Activated T-cell treated with anti-CD3 and anti-CD28 coated beads, Interleukin-2, amount 50 U/mL, for 24 hours (primary cell): ENCODE results near the gene KIFC1.

Source experiments
- DNase-seq: peaks from one replicate; pipeline ENCODE4 v3.0.0-alpha.2; 2020
- H3K27ac Mint-ChIP-seq: 2 replicates; pipeline ENCODE4 v1.8.0; 2020; ENCODE audit warnings: mild to moderate bottlenecking, mixed read lengths
- H3K27me3 Mint-ChIP-seq: 2 replicates; pipeline ENCODE4 v1.8.0; 2020; ENCODE audit warnings: mixed read lengths
- H3K36me3 Mint-ChIP-seq: 2 replicates; pipeline ENCODE4 v1.8.0; 2020; ENCODE audit warnings: low read depth, mixed read lengths
- H3K4me1 Mint-ChIP-seq: 2 replicates; pipeline ENCODE4 v1.8.0; 2020; ENCODE audit warnings: low read depth, mixed read lengths
- H3K4me3 Mint-ChIP-seq: 2 replicates; pipeline ENCODE4 v1.8.0; 2020; ENCODE audit warnings: mild to moderate bottlenecking, moderate library complexity, mixed read lengths
- H3K9me3 Mint-ChIP-seq: 2 replicates; pipeline ENCODE4 v1.8.0; 2020; ENCODE audit warnings: mixed read lengths

Gene KIFC1

GRCh38 chr6:33412140-33413009 lies 20.8 kb downstream of the KIFC1 start:
- DNase-seq: no peak
- peak overlapping the region; percentile 81 for H3K4me3 Mint-ChIP-seq
- no peaks in the 10 kb centered on the region for H3K27me3 Mint-ChIP-seq
- peaks cover 79% of the 10 kb centered on the region for H3K36me3 Mint-ChIP-seq
- no peaks in the 10 kb centered on the region for H3K9me3 Mint-ChIP-seq
- H3K4me1 Mint-ChIP-seq: peaks cover 66% of the 10 kb centered on the region
- H3K27ac Mint-ChIP-seq: peak overlapping the region; percentile 99

- no peak for DNase-seq
- Mint-ChIP-seq H3K9me3 (no peaks in the 10 kb centered on the region), H3K27ac (peak overlapping the region; percentile 99), H3K4me1 (peaks cover 71% of the 10 kb centered on the region), H3K36me3 (peaks cover 74% of the 10 kb centered on the region), H3K27me3 (no peaks in the 10 kb centered on the region), H3K4me3 (no peak overlapping the region)
These were observed 21.9 kb downstream of the KIFC1 start for GRCh38 chr6:33413241-33414120.

GRCh38 chr6:33414592-33415271 lies 23.1 kb downstream of the KIFC1 start:
- Mint-ChIP-seq H3K36me3 (peaks cover 63% of the 10 kb centered on the region), H3K27me3 (no peaks in the 10 kb centered on the region), H3K9me3 (no peaks in the 10 kb centered on the region), H3K4me3 (no peak overlapping the region), H3K4me1 (peaks cover 77% of the 10 kb centered on the region), H3K27ac (peak overlapping the region; percentile 99)
- DNase-seq: no peak

- DNase-seq: no peak
- peaks cover 61% of the 10 kb centered on the region for H3K36me3 Mint-ChIP-seq
- no peaks in the 10 kb centered on the region for H3K27me3 Mint-ChIP-seq
- peak overlapping the region; percentile 96 for H3K4me3 Mint-ChIP-seq
- H3K4me1 Mint-ChIP-seq: peaks cover 76% of the 10 kb centered on the region
- no peaks in the 10 kb centered on the region for H3K9me3 Mint-ChIP-seq
- peak overlapping the region; percentile 99 for H3K27ac Mint-ChIP-seq
These were observed 24.2 kb downstream of the KIFC1 start for GRCh38 chr6:33415831-33416230.

- Mint-ChIP-seq H3K4me1 (peaks cover 78% of the 10 kb centered on the region), H3K4me3 (peak overlapping the region; percentile 96), H3K27ac (peak overlapping the region; percentile 99), H3K27me3 (no peaks in the 10 kb centered on the region), H3K9me3 (no peaks in the 10 kb centered on the region), H3K36me3 (peaks cover 57% of the 10 kb centered on the region)
- no peak for DNase-seq
These were observed 24.9 kb downstream of the KIFC1 start for GRCh38 chr6:33416386-33417127.

GRCh38 chr6:33417128-33417902 lies 25.7 kb downstream of the KIFC1 start:
- peak overlapping the region; percentile 96 for H3K4me3 Mint-ChIP-seq
- H3K9me3 Mint-ChIP-seq: no peaks in the 10 kb centered on the region
- peaks cover 75% of the 10 kb centered on the region for H3K4me1 Mint-ChIP-seq
- no peaks in the 10 kb centered on the region for H3K27me3 Mint-ChIP-seq
- peak overlapping the region; percentile 99 for H3K27ac Mint-ChIP-seq
- no peak for DNase-seq
- H3K36me3 Mint-ChIP-seq: peaks cover 54% of the 10 kb centered on the region

- H3K4me3 Mint-ChIP-seq: peak within 1 kb of the TSS; percentile 96
- peaks cover 68% of the 10 kb centered on the region for H3K4me1 Mint-ChIP-seq
- no peaks in the 10 kb centered on the region for H3K9me3 Mint-ChIP-seq
- peak; percentile 97 for DNase-seq
- H3K27me3 Mint-ChIP-seq: no peaks in the 10 kb centered on the region
- peak within 1 kb of the TSS; percentile 99 for H3K27ac Mint-ChIP-seq
- H3K36me3 Mint-ChIP-seq: peaks cover 46% of the 10 kb centered on the region
These were observed 26.5 kb downstream of the KIFC1 start, which contains the start of gene CUTA for GRCh38 chr6:33417903-33418689. CUTA (minus strand) TSS chr6:33418107; CDS start chr6:33418000, 107 bp downstream.

GRCh38 chr6:33418690-33419291 lies 27.2 kb downstream of the KIFC1 start:
- Mint-ChIP-seq H3K9me3 (no peaks in the 10 kb centered on the region), H3K36me3 (peaks cover 39% of the 10 kb centered on the region), H3K27me3 (no peaks in the 10 kb centered on the region), H3K4me1 (peaks cover 65% of the 10 kb centered on the region), H3K4me3 (peak overlapping the region; percentile 96), H3K27ac (peak overlapping the region; percentile 99)
- peak; percentile 60 for DNase-seq

GRCh38 chr6:33419580-33420490 lies 28.2 kb downstream of the KIFC1 start, which contains the start of gene SYNGAP1:
SYNGAP1 (plus strand) TSS chr6:33420065; CDS start chr6:33420265, 200 bp downstream.
- DNase-seq: peak; percentile 70
- peak within 1 kb of the TSS; percentile 96 for H3K4me3 Mint-ChIP-seq
- peaks cover 29% of the 10 kb centered on the region for H3K36me3 Mint-ChIP-seq
- peaks cover 68% of the 10 kb centered on the region for H3K4me1 Mint-ChIP-seq
- no peaks in the 10 kb centered on the region for H3K27me3 Mint-ChIP-seq
- H3K9me3 Mint-ChIP-seq: no peaks in the 10 kb centered on the region
- peak within 1 kb of the TSS; percentile 99 for H3K27ac Mint-ChIP-seq

GRCh38 chr6:33420491-33421343 lies 29.1 kb downstream of the KIFC1 start:
- peaks cover 25% of the 10 kb centered on the region for H3K36me3 Mint-ChIP-seq
- no peak for DNase-seq

GRCh38 chr6:33421344-33421643 lies 29.7 kb downstream of the KIFC1 start:
- no peaks in the 10 kb centered on the region for H3K9me3 Mint-ChIP-seq
- H3K4me1 Mint-ChIP-seq: peaks cover 63% of the 10 kb centered on the region
- H3K4me3 Mint-ChIP-seq: no peak overlapping the region
- peaks cover 19% of the 10 kb centered on the region for H3K36me3 Mint-ChIP-seq
- no peaks in the 10 kb centered on the region for H3K27me3 Mint-ChIP-seq
- H3K27ac Mint-ChIP-seq: no peak overlapping the region
- no peak for DNase-seq

More at GRCh38 chr6:33420491-33421343, 29.1 kb downstream of the KIFC1 start:
- Mint-ChIP-seq H3K27me3 (no peaks in the 10 kb centered on the region), H3K9me3 (no peaks in the 10 kb centered on the region), H3K27ac (no peak overlapping the region), H3K4me3 (peak overlapping the region; percentile 42), H3K4me1 (peaks cover 66% of the 10 kb centered on the region)
